Fibroblast of pulmonary artery (primary cell): Measurements from ENCODE around the gene KIAA1328.

ENCODE experiments used
- DNase-seq: peaks from one replicate; pipeline ENCODE4 v3.0.0-alpha.2; 2010; ENCODE audit warnings: low read depth
- H3K4me3 ChIP-seq: replicated peaks from 2 replicates; pipeline ENCODE4 v1.5.1; 2011; ENCODE audit warnings: low read depth, mild to moderate bottlenecking, control low read depth, low read length, moderate library complexity
- CTCF ChIP-seq: IDR thresholded peaks from 2 replicates; pipeline ENCODE4 v1.5.1; 2011; ENCODE audit warnings: mild to moderate bottlenecking, control low read depth, low read length, inconsistent platforms; ENCODE audit errors: missing control alignments

The KIAA1328 gene

GRCh38 chr18:36828630-36829361 is at the start of gene KIAA1328, which contains the start of gene TPGS2:
KIAA1328 (plus strand) TSS chr18:36829127; CDS start chr18:36829139, 12 bp downstream.
TPGS2 (minus strand) TSS chr18:36829002; CDS start chr18:36828767, 235 bp downstream.
- TF ChIP-seq CTCF: peak; percentile 24
- peak within 1 kb of the TSS; percentile 95 for H3K4me3 ChIP-seq
- DNase-seq: peak; percentile 89

- no peak for DNase-seq
- no peak overlapping the region for H3K4me3 ChIP-seq
- TF ChIP-seq CTCF: no peak
These were observed 48.2 kb upstream of the KIAA1328 start for GRCh38 chr18:36780748-36781147.

- no peak for TF ChIP-seq CTCF
- H3K4me3 ChIP-seq: no peak overlapping the region
- no peak for DNase-seq
These were observed 46.2 kb upstream of the KIAA1328 start for GRCh38 chr18:36782710-36783109.

- no peak for TF ChIP-seq CTCF
- DNase-seq: no peak
- H3K4me3 ChIP-seq: no peak overlapping the region
These were observed 45.1 kb upstream of the KIAA1328 start for GRCh38 chr18:36783792-36784191.

- peak; percentile 90 for DNase-seq
- TF ChIP-seq CTCF: no peak
- H3K4me3 ChIP-seq: no peak overlapping the region
These were observed 42.2 kb upstream of the KIAA1328 start for GRCh38 chr18:36786686-36787085.

GRCh38 chr18:36792634-36793283 is 36.2 kb upstream of the KIAA1328 start:
- no peak for DNase-seq
- H3K4me3 ChIP-seq: no peak overlapping the region
- no peak for TF ChIP-seq CTCF
